Fibroblast of skin of scalp (primary cell): ENCODE results near the gene PAM16.
"Not testable (repeated sequence)": the region's sequence is repeated elsewhere in the genome, so short reads cannot be mapped to it uniquely, and the experiment has no call there.

Experiments
- DNase-seq: peaks from one replicate; pipeline ENCODE4 v3.0.0-alpha.2; 2013

PAM16 gene

DNA sequence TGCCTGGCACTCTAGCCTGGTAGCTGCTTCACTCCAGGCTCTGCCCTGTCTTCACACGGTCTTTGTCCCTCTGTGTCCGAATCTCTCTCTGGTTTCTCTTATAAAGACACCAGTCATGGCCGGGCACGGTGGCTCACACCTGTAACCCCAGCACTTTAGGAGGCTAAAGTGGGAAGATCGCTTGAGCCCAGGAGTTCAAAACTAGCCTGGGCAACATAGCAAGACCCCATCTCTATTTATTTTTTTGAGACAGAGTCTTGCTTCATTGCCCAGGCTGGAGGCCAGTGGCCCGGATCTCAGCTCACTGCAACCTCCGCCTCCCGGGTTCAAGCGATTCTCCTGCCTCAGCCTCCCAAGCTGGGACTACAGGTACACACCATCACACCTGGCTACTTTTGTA is 17.4 kb downstream of the PAM16 start:
- not testable (repeated sequence) for DNase-seq

DNA sequence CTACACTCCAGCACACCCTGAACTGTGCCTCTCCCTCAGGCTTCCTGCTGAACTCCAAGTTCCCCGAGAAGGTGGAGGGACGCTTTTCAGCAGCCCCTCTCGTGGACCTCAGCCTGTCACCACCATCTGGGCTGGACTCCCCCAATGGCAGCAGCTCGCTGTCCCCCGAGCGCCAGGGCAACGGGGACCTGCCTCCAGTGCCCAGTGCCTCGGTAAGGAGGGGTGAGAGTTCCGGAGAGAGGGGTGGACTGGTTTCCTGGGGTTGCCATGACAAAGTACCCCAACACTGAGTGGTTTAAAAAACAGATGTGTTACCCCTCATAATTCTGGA is 17.8 kb downstream of the PAM16 start:
- no peak for DNase-seq

DNA sequence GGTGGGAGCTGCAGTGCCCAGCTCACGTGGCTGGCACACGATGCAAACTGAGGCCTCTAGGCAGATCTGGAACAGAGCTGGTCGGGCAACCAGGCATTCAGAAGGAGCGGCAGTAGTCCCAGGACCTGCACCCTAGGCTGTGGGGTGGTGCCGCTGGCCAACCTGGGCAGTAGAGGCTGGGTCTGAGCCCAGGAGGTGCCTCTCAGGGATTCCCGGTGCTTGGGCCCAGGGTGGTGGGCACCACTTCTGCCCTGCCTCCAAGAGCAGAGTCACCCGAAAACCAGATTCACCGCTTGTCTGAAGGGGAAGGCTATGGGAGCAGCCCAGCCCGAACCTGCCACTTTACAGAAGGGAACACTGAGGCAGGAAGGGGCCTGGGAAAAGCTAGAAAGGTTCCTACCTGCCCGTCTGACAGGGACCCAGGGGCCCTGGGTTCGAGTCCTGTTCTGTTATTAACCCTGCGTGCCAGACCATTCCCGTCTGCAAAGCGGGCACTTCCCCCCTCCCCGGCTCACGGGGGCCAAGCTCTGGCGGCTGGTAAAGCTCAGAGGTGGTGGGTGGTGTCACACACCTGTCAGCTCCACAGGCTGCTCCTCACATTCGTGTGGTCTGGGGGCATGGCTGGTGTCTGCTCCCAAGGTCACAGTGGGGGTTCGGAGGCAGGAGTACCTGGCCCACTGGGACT is 18.4 kb downstream of the PAM16 start:
- no peak for DNase-seq

DNA sequence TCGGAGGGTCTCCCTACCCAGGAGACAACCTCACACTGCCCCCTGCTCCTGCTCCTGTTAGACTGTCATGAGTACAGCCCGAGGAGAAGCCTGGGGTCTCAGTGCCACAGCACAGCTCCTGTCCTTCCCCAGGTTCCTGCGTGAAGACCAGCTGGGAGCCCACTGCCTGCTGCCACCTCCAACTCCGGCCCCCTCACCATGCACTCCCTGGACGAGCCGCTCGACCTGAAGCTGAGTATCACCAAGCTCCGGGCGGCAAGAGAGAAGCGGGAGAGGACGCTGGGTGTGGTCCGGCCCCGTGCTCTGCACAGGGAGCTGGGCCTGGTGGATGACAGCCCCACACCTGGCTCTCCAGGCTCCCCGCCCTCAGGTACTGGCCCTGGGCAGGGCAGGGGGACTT is 19.0 kb downstream of the PAM16 start:
- DNase-seq = no peak

DNA sequence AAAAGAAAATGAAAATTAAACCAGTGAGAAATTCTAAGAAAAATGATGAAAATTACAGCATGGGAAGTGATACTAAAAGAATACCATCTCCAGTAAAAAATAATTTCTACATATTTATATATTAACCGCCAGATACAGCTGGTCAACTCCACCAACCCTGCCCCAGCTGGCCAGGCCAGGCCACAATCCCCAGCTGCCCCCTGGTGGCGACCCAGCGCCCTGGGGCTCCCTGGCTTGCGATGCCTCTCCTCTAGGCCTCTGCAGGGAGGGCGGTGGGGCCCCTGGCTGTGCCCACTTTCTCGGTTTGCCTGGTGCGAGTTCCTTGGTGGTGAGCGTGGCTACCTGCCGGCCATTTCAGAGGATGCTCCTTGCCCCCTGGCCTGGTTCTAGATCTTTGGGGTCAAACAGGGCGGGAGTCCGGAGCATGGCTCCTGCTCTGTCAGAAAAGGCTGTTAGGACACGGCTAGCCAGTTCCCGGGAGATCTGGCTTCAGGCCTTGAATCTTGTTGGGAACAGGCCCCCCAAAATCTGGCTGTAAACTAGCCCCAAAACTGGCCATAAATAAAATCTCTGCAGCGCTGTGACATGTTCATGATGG is 20.7 kb downstream of the PAM16 start:
- DNase-seq = peak; percentile 67

DNA sequence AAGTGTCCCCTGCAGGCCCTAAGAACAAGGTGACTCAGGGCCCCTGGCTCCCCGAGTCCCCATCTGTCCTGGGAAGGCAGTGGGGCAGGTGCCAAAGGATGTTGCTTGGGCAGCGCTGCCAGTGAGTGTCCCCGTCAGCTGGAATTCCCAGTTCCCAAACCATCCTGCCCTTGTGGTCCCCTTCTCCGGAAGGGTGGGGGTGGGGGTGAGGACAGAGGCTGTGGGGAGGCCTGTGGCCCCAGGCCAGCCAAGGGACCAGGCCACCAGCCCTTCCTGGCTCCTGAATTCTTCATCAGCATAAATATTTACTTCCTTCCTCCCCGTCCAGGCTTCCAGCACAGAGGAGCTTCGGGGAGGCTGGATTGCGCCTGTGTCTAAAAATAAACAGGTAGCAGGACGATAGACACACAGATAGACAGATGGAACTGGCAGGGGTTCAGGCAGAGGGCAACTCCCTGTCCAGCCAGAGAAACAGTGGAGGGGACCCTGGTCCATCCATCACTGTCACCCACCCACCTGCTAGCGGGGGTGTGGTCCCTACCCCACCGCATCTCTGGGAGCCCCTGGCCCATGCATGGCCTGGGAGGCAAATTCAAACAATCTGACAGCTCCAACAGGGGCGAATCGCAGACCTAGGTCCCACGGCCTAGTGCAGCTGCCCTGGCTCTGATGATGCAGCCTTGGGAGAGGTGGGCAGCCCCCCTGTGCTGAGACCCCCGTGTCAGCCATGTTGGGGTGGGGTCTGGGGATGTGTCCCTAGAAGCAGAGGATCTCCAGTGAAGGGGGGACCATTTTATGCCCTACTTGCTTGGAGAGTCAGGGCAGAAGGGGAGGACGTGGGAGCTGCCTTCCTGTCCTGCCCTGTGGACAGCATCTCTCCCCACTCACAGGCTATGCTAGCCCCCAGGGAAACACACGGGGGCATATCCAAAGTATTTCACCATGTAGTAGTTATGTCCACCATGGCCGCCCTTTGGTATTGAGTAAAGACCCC is 22.0 kb downstream of the PAM16 start:
- DNase-seq = no peak

DNA sequence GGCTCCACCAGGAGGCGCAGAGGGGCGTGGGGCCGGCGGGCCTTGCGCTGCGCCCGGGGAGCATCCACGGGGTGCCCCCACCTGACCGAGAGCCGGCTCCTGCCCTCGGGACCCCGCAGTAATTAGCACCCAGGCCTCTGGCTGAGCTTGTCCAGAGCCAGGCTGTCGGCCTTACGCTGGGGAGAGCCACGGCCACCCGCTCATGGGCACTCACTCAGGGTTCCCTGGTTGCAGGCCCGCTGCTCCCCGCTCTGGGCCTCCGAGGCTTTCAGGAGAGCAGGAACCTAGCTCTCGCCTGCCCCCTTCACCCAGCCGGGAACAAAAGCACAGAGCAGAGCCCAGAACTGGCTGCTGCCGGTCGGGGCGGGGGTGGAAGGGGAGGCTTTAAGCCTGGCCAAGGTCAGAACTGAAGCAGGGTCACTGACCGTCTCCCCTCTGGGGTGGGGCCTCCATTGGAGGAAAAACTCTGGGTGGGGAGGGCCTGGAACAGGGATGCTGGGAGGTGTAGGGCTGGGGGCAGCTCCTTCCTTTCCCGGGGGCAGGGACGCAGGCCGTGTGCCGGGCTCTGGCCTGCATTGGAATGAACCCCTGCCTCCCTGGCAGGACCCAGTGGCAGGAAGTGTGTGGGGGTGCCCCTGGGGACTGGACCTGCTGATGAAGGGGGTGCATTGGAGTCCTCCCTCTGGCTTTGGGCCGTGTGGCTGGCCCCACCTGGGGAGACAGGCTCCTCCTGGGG is 22.9 kb downstream of the PAM16 start:
- DNase-seq = peak; percentile 81

DNA sequence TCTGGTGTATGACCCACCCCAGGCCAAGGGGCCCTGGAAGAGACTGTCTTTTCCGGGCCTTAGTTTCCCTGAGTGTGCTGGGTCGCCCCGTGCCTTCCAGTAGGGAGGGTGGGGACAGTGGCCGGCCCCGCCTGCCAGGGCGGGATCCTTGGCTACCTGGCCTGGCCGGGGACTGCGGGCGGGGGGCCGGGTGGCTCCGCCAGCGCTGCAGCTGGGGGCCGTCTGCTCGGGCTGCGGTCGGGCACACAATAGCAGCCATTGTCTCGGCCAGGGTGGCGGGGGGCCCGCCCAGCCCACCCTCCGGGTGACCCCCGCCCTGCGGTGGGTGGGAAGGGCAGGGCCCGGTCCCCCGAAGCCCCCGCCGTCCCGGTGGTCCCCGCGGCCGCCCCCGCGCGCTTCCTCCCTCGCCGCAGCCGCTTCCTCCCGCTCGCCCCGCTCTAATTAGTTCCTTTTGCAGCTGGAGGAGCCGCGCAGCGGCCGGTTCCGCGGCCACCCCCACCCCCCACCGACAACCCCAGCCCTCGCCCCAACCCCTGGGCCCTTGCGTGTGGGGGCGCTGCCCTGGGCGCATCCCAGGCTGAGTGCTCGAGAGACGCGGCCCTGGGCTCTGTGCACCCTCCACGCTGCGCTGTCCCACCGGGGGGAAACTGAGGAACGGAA is 23.6 kb downstream of the PAM16 start:
- no peak for DNase-seq

DNA sequence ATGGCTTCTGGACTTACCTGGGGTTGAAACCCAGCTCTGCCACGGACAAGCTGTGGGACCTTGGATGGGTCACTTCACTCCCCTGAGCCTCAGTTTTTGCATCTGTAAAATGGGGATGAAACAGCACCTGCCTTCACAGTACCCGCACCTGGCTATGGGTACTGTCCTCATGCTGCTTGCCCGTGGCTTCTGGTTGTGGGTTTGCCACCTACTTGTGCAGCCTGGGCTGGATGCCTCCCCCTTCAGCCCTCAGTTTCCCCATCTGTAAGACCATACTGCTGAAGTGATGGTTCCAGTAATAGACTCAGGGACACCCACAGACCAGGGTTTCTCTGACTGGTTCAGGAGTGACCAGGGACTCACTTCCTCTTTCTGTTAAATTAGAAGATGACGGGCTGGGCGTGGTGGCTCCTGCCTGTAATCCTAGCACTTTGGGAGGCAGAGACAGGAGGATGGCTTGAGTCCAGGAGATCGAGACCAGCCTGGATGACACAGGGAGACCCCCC is 25.8 kb downstream of the PAM16 start:
- no peak for DNase-seq

DNA sequence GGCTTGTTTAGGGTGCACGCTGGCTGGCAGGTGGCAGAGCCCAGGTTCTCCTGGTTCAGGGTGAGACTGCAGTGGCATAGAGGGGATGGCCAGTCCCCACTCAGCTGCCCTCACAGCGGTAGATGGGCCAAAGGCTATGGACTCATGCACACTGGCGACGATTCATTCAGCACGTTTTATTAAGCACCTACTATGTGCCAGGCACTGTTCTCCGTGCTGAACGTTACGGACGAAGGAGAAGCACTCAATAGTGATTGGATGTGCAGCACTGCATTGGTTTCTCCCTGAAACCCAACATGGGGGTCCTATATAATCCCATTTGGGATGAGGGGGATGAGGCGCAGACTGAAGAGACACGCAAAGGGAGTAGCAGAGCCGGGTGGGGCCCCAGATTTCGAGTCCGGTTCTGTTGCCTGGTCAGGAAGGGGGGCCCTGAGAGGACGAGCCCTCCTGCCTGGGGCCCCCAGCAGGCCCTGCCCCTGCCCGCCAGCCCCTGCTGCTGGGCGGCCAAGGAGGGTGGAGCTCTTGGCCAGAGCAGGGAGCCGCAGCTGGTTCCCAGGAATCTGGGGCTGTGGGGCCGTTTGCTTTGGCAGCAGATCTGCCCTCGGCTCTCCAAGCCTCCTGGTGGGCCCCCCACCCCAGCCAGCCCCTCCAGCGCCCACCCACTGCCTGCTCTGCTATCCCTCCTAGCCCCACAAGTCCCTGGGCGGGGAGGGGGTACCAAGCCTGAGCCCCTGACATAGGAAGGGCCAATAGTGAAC is 26.4 kb downstream of the PAM16 start:
- DNase-seq = no peak

DNA sequence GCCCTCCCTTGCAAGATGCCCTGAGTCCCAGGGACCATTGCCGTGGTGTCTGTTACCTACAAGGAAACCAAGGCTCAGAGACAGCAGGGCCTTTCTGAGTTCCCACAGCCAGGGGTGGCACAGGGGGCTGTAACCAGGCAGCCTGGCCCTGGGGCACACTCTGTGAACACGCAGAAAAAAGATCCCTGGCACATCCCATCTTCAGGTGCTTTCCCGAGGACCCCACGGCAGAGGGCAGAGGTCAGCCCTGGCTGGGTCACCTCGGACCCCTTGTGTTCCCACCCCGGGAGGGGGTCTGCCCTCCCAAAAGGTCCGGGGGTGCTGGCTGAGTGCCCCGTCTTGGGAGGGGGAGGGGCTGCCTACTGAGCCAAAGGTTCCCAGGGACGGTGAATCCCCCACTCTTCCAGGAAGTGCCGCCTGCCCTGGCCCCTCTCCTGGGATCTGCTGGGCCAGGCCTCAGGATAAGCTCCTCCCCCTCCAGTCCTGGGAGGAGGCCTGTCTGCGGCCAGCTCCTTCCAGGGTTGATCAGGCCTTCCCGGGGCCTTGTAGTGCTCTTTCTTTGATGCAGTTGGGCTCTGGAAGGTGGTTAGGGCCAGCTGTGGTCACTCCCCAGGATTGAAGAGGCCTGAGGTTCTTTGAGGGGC is 27.2 kb downstream of the PAM16 start:
- peak; percentile 66 for DNase-seq

DNA sequence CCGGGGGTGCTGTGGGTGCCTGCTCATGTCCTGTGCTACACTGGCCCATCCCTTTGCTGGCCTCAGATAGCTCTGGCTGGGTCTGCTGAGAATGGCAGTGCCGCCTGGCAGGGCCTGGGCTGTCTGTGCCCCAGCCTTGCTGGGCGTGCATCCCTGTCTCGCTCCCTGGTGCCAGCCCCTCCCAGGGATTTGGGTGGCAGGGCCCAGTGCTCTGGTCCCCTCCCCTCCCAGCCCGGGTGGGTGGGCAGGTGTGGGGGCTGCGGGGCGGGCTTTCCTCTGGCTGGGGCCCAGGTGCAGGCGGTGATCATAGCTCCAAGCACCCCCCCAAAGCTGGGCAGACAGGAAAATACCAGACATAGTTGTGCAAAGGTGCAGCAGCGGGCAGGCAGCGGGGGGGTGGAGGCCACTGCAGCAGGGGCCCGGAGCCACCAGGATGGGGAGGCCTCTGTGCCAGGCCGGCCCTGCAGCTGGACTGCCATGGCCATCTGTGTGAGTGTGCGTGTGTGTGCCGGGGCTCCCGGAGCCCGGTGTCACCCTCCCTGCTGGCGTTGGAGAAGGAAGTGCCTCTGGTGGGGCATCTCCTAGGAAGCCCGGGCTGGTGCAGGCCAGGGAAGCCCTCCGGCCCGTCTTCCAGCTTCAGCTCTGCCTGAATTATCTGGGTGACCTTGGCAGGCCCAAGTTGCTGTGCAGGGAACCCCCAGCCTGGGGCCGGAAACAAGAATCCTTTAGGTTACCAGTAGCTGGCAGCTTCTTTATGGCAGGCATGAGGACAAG is 27.9 kb downstream of the PAM16 start:
- no peak for DNase-seq

DNA sequence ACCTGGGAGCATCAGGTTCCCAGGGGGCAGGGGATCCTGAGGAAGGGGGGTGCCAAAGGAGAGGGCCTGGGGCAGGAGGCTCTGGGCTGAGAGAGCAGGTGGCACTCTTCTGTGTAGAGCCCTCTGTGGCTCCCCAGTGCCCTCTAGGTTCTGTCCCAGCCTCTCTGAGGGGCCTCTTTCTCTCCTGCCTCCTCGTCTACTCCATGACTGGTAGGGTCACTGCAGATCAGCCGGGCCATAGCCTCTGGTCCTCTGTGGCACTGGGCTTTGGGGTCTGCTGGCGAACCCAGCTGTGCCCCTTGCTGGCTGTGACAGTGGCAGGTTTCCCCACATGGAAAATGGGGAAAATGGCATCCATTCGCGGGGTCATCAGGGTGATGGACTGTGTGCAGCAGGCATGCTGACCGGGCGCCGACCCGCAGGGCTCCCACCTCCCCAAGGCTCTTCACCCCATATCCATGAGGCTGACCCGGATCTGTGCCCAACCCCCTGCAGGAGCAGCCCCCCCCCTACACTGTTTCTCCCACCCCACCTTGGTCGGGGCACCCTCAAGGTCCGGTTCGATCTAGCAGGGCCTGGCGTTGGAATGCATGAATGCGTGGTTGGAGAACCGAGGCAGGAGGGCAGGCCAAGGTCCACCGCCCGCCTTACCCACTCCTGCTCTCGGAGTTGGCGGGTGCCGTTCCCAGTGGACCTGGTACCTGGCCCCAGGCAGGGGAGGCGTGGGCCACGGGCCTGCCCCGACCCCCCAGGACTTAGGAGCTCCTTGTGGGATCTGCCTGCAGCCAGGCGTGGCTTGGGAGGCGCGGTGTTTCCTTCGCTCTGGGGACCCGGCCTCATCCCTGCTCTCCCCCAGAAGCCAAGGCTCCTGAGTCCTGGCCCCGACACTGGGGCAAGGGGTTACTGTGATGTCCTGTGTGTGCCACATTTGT is 28.7 kb downstream of the PAM16 start:
- DNase-seq = no peak

DNA sequence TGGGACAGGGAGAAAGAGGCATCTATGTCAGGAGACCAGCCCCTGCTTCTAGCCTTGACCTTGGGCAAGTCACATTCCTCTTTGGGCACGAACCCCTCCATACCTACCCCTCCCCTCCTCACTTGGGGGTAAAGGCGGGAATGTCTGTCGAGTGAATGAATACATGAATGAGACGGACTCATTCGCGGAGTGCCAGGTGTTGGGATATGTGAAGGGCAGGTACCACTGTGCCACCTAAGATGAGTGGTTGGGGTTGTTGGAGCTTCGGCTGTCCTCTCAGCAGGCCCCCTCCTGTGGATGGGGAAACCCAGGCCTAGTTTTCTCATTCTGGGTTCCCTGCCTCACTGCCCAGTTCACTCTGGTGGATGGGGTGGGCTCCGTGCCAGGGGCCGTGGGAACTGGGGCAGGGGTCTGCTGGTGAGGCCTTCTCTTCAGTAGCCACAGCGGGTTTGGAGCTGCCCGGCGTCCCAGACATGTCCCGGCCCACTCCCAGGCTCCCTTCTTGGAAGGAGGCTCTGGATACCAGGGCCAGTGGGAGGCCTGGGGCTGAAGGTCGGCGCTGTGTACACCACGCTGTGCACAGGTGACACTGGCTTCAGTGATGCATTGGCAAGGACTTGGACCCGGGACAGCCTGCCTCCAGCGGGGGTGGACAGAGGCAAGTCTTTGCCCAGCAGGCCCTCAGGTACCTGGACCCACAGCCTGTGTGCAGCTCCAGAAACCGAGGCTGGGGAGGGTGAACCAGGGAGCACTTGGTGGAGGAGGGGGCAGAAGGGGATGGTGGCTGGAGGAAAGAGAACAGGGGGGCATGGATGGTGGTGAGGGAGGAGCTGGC is 29.6 kb downstream of the PAM16 start:
- DNase-seq = no peak

DNA sequence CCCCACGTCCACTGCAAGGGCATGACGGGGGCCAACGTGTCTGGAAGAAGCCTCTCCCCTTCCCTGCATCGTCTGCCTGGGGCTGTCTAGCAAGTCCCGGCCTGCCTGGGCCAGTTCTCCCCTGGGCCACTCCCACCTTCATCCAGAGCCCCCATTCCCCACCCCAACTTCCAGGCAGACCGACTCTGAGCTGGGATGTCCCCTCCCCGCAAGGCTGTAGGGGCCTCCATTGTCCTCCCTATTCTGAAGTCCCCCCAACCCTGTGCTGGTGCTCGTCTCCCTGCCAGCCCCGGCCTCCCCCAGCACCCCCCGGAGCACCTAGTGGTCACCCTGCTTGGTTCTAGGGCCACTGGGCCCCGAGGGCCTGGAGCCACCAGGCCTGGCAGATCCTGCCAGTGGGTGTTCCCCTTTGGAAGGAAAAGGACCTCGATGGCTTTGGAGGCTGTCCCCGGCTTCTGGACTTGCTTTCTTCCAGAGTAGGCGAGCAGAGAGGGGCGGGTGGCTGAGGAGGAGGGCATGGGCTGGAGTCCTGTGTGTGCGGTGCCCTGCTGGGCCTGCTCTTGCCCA is 30.5 kb downstream of the PAM16 start:
- DNase-seq = no peak

DNA sequence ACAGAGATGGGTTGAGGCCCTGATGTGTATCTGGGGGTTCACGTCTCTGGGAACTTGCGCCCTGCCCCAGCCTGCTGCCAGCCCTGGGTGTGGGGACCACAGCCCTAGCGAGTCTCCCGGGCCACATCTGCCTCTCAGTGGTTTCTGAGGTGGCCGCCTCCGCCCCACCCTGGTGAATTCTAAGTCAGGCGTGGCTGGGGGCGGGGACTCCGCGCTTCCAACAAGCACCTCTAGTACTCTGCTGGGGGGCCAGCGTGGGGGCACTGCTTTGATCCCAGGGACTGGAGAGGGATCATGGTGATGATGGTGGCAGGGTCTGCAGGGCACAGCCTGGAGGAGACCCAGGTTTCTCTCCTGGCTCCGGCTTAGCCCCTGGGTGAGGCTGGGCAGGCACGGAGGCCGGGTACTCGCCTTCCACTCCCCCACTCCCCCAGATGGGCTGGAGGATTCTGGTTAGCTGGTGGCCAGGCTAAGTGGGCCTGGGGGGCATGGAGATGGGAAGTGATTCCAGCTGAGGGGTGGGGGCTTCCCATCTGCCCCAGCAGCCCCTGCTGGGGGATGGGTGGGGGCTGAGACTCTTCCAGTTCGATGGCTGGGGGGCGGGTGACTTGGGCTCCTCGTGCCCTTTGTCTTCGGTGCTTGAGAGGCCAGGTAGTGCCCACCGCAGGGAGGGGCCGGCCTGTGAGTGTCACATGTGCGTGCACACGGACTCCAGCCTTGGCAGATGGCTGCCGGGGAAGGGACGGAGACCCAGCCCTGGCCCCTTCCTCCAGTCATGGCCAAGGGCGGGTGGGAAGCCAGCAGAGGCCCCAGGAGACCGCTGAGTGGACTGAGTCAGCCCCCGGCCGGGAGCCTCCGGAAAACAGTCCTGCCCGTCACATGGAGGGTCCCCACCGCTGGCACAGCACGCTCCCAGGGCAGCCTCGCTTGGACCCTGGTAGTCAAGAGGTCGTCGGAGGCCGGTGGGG is 31.4 kb downstream of the PAM16 start:
- DNase-seq = peak; percentile 36
